Activated CD8-positive, alpha-beta T cell treated with anti-CD3 and anti-CD28 coated beads, Interleukin-2, amount 10 ng/mL, durations not matched to agents 7 days and 5 days (primary cell): ENCODE measurements around the gene OR2H2. TPM values are rescaled to one million over a fixed set of nuclear protein-coding genes. Genes with fewer than 3 reads are reported as not detected.
A peak's percentile ranks its signal among the peaks of the same experiment; 100 is the strongest.

Experiments used
- ATAC-seq: fragments of 150-1000 bp; cut with Tn5 transposase; one replicate; pipeline ENCODE4 v1.10.0; 2021; ENCODE audit warnings: moderate library complexity
- CTCF ChIA-PET: fragments of 350-600 bp; sonication (Branson Sonifier 250); formaldehyde crosslinking; loops from one replicate; lab custom pipeline; 2021; ENCODE audit warnings: antibody characterized with exemption; lab: Charles Lee
- POLR2A ChIA-PET: fragments of 350-600 bp; sonication (Branson Sonifier 250); formaldehyde crosslinking; loops from one replicate; lab custom pipeline; 2021; ENCODE audit warnings: antibody characterized with exemption; lab: Charles Lee
- DNase-seq: peaks from one replicate; pipeline ENCODE4 v3.0.0-alpha.2; 2020
- H3K27ac Mint-ChIP-seq: one replicate; pipeline ENCODE4 v1.8.0; 2021; ENCODE audit warnings: mild to moderate bottlenecking, mixed read lengths
- H3K27me3 Mint-ChIP-seq: one replicate; pipeline ENCODE4 v1.8.0; 2021; ENCODE audit warnings: low read depth, mixed read lengths
- H3K36me3 Mint-ChIP-seq: one replicate; pipeline ENCODE4 v1.8.0; 2021; ENCODE audit warnings: low read depth, mixed read lengths
- H3K4me1 Mint-ChIP-seq: one replicate; pipeline ENCODE4 v1.8.0; 2021; ENCODE audit warnings: low read depth, mixed read lengths
- H3K4me3 Mint-ChIP-seq: one replicate; pipeline ENCODE4 v1.8.0; 2021; ENCODE audit warnings: mild to moderate bottlenecking, mixed read lengths
- H3K9me3 Mint-ChIP-seq: one replicate; pipeline ENCODE4 v1.8.0; 2022; ENCODE audit warnings: mixed read lengths; ENCODE audit not compliant: insufficient read depth
- total RNA-seq, 2 experiments: library from RNA; stranded (reverse); gene quantifications; one replicate each; pipeline ENCODE4 v1.2.3, GENCODE V29; 2021

Gene OR2H2
- not detected for total RNA-seq

DNA sequence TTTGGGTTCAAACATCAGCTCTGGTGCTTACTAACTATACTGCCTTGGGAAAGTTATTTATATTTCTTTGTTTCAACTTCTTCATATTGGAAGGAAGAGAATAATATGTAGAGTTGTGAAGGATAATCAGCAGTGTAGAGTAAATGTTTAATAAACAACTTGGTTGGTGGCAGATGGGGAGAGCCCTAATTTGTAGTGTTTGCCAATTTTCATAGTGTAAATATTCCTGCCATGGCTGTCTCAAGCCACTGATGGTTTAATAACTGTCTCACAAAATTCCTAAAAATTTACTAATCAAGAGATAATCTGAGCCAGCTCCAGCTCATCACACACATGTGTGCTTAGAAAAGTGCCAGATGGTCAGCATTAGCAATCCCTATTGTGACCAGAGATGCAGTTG lies at the start of gene OR2H2:
Gene OR2H2 (plus strand): TSS at position 301 of the 400 bp plus-strand sequence. CDS start 2,824 bp downstream, outside the sequence.
- no peaks in the 10 kb centered on the region for H3K36me3 Mint-ChIP-seq
- H3K27ac Mint-ChIP-seq = no peak within 1 kb of the TSS
- no peak for ATAC-seq
- peaks cover 2% of the 10 kb centered on the region for H3K4me1 Mint-ChIP-seq
- H3K4me3 Mint-ChIP-seq = no peak within 1 kb of the TSS
- POLR2A ChIA-PET = no interaction called here
- peaks cover 36% of the 10 kb centered on the region for H3K27me3 Mint-ChIP-seq
- no peak for DNase-seq
- no peaks in the 10 kb centered on the region for H3K9me3 Mint-ChIP-seq
- CTCF ChIA-PET = no interaction called here

- Mint-ChIP-seq H3K27ac (no peak overlapping the region), H3K36me3 (no peaks in the 10 kb centered on the region), H3K9me3 (no peaks in the 10 kb centered on the region), H3K4me3 (no peak overlapping the region), H3K27me3 (peaks cover 11% of the 10 kb centered on the region), H3K4me1 (no peaks in the 10 kb centered on the region)
- ATAC-seq (no peak), DNase-seq (no peak)
- CTCF ChIA-PET = no interaction called here
- POLR2A ChIA-PET = no interaction called here
Observed at GRCh38 chr6:29537714-29538403, 47.1 kb upstream of the OR2H2 start.

DNA sequence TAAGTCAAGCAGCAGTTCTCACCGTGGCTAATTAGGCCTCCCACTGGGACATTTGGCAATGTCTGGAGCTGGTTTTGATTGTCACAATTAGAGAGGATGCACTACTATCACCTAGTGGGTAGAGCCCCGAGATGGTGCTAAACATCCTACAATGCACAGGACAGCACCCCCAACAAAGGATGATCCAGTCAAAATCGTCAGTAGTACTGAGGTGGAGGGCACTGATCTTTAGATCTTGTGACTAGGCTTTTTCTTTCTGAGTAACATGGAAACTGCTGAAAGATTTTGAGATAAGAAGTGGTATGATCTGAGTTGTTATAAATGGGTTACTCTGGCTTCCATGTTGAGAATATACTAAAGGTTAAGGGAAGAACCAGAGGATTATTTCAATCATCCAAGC lies 37.3 kb upstream of the OR2H2 start:
- POLR2A ChIA-PET = no interaction called here
- no peak overlapping the region for H3K27ac Mint-ChIP-seq
- ATAC-seq (no peak), DNase-seq (no peak)
- peaks cover under 1% of the 10 kb centered on the region for H3K4me1 Mint-ChIP-seq
- H3K4me3 Mint-ChIP-seq = no peak overlapping the region
- peaks cover 42% of the 10 kb centered on the region for H3K27me3 Mint-ChIP-seq
- CTCF ChIA-PET = no interaction called here
- H3K9me3 Mint-ChIP-seq = no peaks in the 10 kb centered on the region
- no peaks in the 10 kb centered on the region for H3K36me3 Mint-ChIP-seq

DNA sequence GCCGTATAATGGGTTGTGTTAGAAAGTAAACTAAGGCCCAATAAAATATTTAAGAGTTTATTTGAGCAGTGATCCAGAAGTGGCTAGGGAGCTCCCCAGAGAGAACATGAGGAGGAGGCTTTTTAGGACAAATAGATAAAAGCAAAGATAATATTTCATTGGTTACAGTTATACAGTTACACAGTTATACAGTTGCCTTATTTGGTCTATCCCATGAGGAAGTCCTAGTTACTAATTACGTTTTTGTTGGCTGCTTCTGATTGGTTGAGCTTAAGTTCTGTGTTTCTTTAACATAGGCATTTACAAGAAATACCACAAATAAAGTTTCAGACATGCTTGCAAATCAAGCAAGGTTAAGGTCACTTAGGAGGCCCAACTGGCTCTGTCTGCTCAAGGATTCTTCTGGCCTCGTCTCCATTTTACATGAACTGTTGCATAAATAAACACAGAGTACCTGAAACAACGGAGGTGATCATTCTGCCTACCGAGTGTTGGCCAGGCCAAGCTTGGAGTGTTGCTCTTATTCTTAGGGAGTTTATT lies 32.3 kb upstream of the OR2H2 start:
- Mint-ChIP-seq H3K4me3 (no peak overlapping the region), H3K9me3 (no peaks in the 10 kb centered on the region), H3K27ac (no peak overlapping the region), H3K36me3 (no peaks in the 10 kb centered on the region), H3K4me1 (peaks cover 18% of the 10 kb centered on the region), H3K27me3 (peaks cover 67% of the 10 kb centered on the region)
- POLR2A ChIA-PET = no interaction called here
- CTCF ChIA-PET = interaction anchor here (0.8 kb wide), 1 partner anchor 98 kb away, joined by 7 read pairs; no protein-coding TSS in a partner anchor
- DNase-seq = no peak
- ATAC-seq = peak; percentile 71

DNA sequence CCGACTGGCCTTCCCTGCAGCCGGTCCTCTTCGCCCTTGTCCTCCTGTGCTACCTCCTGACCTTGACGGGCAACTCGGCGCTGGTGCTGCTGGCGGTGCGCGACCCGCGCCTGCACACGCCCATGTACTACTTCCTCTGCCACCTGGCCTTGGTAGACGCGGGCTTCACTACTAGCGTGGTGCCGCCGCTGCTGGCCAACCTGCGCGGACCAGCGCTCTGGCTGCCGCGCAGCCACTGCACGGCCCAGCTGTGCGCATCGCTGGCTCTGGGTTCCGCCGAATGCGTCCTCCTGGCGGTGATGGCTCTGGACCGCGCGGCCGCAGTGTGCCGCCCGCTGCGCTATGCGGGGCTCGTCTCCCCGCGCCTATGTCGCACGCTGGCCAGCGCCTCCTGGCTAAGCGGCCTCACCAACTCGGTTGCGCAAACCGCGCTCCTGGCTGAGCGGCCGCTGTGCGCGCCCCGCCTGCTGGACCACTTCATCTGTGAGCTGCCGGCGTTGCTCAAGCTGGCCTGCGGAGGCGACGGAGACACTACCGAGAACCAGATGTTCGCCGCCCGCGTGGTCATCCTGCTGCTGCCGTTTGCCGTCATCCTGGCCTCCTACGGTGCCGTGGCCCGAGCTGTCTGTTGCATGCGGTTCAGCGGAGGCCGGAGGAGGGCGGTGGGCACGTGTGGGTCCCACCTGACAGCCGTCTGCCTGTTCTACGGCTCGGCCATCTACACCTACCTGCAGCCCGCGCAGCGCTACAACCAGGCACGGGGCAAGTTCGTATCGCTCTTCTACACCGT lies 31.5 kb upstream of the OR2H2 start:
- CTCF ChIA-PET = no interaction called here
- no peak overlapping the region for H3K27ac Mint-ChIP-seq
- H3K27me3 Mint-ChIP-seq = peaks cover 64% of the 10 kb centered on the region

DNA sequence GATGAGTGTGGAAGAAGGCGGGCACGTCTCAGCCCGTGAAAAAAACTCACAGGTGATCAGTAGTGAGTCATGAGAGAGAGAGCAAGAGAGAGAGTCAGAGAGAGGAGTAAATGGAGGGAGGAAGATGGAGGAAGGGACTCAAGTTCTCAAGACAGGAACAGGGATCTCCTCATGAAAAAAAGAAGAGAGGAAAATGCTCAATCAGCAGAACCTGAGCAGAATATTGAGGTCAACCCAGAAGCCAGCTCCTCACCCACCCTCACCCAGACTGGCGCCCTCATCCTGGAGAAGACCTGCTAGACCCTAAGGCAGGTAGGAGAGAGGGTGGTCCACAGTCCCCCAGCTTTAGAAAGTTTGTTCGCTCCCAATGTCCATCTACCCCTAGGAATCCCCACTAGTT lies 30.2 kb upstream of the OR2H2 start:
- POLR2A ChIA-PET = no interaction called here
- H3K27me3 Mint-ChIP-seq = peaks cover 60% of the 10 kb centered on the region
- no peak for ATAC-seq
- peaks cover 18% of the 10 kb centered on the region for H3K4me1 Mint-ChIP-seq
- no peaks in the 10 kb centered on the region for H3K36me3 Mint-ChIP-seq
- no peak overlapping the region for H3K4me3 Mint-ChIP-seq
- no peak overlapping the region for H3K27ac Mint-ChIP-seq
- CTCF ChIA-PET = no interaction called here
- no peak for DNase-seq
- no peaks in the 10 kb centered on the region for H3K9me3 Mint-ChIP-seq

More for the DNA sequence above, 31.5 kb upstream of the OR2H2 start:
- Mint-ChIP-seq H3K9me3 (no peaks in the 10 kb centered on the region), H3K4me3 (peak overlapping the region; percentile 61), H3K4me1 (peaks cover 18% of the 10 kb centered on the region), H3K36me3 (no peaks in the 10 kb centered on the region)
- ATAC-seq (peak; percentile 76), DNase-seq (peak; percentile 29)
- POLR2A ChIA-PET = no interaction called here

DNA sequence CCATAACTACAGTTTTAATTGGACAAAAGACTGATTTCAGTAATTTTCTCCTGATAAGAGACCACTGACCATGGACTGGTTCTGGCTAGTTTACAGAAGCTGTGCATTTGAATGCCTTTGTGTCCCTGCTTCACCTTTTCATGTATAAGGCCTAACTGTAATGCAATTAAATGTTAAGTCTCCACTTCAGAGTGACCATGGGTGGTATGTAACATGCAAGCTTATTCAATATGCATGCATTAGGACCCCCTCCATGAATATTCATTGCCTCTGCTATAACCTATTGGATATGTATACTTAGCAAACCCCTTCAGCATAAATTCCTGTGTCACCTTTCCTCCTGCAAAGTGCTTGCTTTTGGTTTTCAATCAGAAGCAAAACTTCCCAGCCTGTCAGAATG lies 27.6 kb upstream of the OR2H2 start:
- no peak overlapping the region for H3K27ac Mint-ChIP-seq
- POLR2A ChIA-PET = no interaction called here
- no peaks in the 10 kb centered on the region for H3K9me3 Mint-ChIP-seq

GRCh38 chr6:29558439-29559079 lies 26.4 kb upstream of the OR2H2 start:
- no peaks in the 10 kb centered on the region for H3K9me3 Mint-ChIP-seq
- POLR2A ChIA-PET = no interaction called here
- ATAC-seq (no peak), DNase-seq (no peak)
- H3K4me1 Mint-ChIP-seq = peaks cover 12% of the 10 kb centered on the region
- no peaks in the 10 kb centered on the region for H3K36me3 Mint-ChIP-seq
- no peak overlapping the region for H3K4me3 Mint-ChIP-seq
- CTCF ChIA-PET = interaction anchor here (1.1 kb wide), 1 partner anchor 95 kb away, joined by 3 read pairs; no protein-coding TSS in a partner anchor
- H3K27me3 Mint-ChIP-seq = peaks cover 63% of the 10 kb centered on the region
- H3K27ac Mint-ChIP-seq = no peak overlapping the region

More for the DNA sequence above, 27.6 kb upstream of the OR2H2 start:
- no peaks in the 10 kb centered on the region for H3K36me3 Mint-ChIP-seq
- no peak for DNase-seq
- H3K4me3 Mint-ChIP-seq = no peak overlapping the region
- peaks cover 63% of the 10 kb centered on the region for H3K27me3 Mint-ChIP-seq
- CTCF ChIA-PET = no interaction called here
- peaks cover 18% of the 10 kb centered on the region for H3K4me1 Mint-ChIP-seq
- no peak for ATAC-seq

GRCh38 chr6:29559524-29560287 lies 25.2 kb upstream of the OR2H2 start, which contains the start of gene UBD:
UBD (minus strand) TSS chr6:29559732; CDS start chr6:29559701, 31 bp downstream.
- no peak within 1 kb of the TSS for H3K27ac Mint-ChIP-seq

GRCh38 chr6:29561091-29561490 lies 23.8 kb upstream of the OR2H2 start:
- Mint-ChIP-seq H3K4me1 (peaks cover 4% of the 10 kb centered on the region), H3K27me3 (peaks cover 46% of the 10 kb centered on the region), H3K4me3 (no peak overlapping the region), H3K36me3 (no peaks in the 10 kb centered on the region), H3K9me3 (no peaks in the 10 kb centered on the region), H3K27ac (no peak overlapping the region)
- ChIA-PET POLR2A (no interaction called here), CTCF (no interaction called here)
- ATAC-seq (no peak), DNase-seq (no peak)

More at GRCh38 chr6:29559524-29560287, 25.2 kb upstream of the OR2H2 start, which contains the start of gene UBD:
- ChIA-PET CTCF (interaction anchor here (1.1 kb wide), 1 partner anchor 94 kb away, joined by 3 read pairs; no protein-coding TSS in a partner anchor), POLR2A (no interaction called here)
- Mint-ChIP-seq H3K4me1 (peaks cover 4% of the 10 kb centered on the region), H3K4me3 (no peak within 1 kb of the TSS), H3K36me3 (no peaks in the 10 kb centered on the region), H3K9me3 (no peaks in the 10 kb centered on the region), H3K27me3 (peaks cover 52% of the 10 kb centered on the region)
- ATAC-seq (no peak), DNase-seq (no peak)

DNA sequence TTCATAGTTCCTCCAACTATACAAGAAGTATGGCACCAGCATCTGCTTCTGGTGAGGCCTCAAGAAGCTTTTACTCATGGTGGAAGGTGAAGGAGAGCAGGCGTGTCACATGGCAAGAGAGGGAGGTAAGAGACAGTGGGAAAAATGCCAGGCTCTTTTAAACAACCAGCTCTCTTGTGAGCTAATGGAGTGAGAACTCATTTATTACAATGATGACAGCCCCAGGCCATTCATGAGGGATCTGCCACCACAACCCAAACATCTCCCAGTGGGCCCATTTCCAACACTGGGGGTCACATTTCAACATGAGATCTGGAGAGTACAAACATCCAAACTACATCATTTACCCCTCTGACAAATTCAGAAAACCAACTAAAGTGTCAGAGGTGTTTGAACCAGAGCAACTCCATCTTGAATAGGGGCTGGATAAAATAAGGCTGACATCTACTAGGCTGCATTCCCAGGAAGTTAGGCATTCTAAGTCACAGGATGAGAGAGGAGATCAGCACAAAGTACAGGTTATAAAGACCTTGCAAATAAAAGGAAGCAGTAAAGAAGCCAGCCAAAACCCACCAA lies 23.2 kb upstream of the OR2H2 start:
- peaks cover 4% of the 10 kb centered on the region for H3K4me1 Mint-ChIP-seq
- H3K9me3 Mint-ChIP-seq = no peaks in the 10 kb centered on the region
- no peak overlapping the region for H3K27ac Mint-ChIP-seq
- no peak overlapping the region for H3K4me3 Mint-ChIP-seq
- CTCF ChIA-PET = no interaction called here
- H3K27me3 Mint-ChIP-seq = peaks cover 44% of the 10 kb centered on the region
- POLR2A ChIA-PET = no interaction called here
- ATAC-seq (no peak), DNase-seq (no peak)
- H3K36me3 Mint-ChIP-seq = no peaks in the 10 kb centered on the region
